Measurements from ENCODE around the gene GTF3C1.

GRCh38 chr16:27556471-27556870 lies 6.8 kb upstream of the GTF3C1 start:
- TF ChIP-seq CTCF (IDR thresholded peaks at IDR 0.05; ENCODE audit: low read depth, low read length) (no peak), EZH2phosphoT487 (IDR thresholded peaks at IDR 0.05; ENCODE audit: low read depth) (no peak)

All from OCI-LY3 (cell line).